ENCODE results near the gene CTIF.
A peak's percentile ranks its signal among the peaks of the same experiment; 100 is the strongest.

CTIF gene

DNA sequence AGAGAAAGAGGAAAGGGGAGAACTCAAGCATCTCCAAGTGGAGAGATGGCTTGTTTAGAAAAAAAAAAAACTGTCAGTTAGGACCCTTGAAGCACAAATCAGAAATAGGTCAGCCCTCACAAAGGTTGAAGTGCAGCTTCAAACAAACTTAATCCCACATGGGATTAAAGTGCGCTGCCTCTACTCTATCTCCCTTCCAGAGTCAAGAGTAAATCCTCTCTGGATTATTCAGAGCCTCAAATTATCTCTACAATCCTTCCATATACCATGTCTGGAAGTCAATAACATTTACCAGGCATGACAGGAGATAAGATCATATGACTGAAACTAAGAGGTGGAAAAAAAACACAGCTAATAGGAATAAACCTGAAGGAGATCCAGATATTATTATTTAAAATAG, 342.1 kb downstream of the CTIF start:
- H3K18ac ChIP-seq (ENCODE audit: low read length), result no peak overlapping the region
- no peak overlapping the region for H4K91ac ChIP-seq (ENCODE audit: low read depth, low read length, poor library complexity)
- no peaks in the 10 kb centered on the region for H3K9me3 ChIP-seq (replicated peaks in 1 of 2; ENCODE audit: control insufficient read depth in 2 of 2, insufficient read depth in 1 of 2, low read depth in 1 of 2, low read length in 2 of 2)
- no peak overlapping the region for H2AFZ ChIP-seq (ENCODE audit: low read length)
- no peak overlapping the region for H3K23ac ChIP-seq (ENCODE audit: low read depth, low read length, poor library complexity)
- H3K27ac ChIP-seq (replicated peaks; ENCODE audit: low read length), result no peak overlapping the region
- no peak overlapping the region for H3K4ac ChIP-seq (ENCODE audit: low read length)
- peaks cover 1 to 12% of the 10 kb centered on the region in 2 donors for H3K4me1 ChIP-seq (ENCODE audit: control insufficient read depth in 2 of 2, insufficient read depth in 1 of 2, low read depth in 1 of 2, low read length in 2 of 2)
- H2BK5ac ChIP-seq (ENCODE audit: low read length), result no peak overlapping the region
- DNase-seq (ENCODE audit: low spot score), result no peak
- H3K14ac ChIP-seq (ENCODE audit: low read length), result no peak overlapping the region
- H3K9ac ChIP-seq (ENCODE audit: low read depth, low read length, poor library complexity), result no peak overlapping the region
- no peak overlapping the region for H2BK12ac ChIP-seq (ENCODE audit: low read length)
- H2BK120ac ChIP-seq (ENCODE audit: low read depth, low read length), result no peak overlapping the region
- no peak overlapping the region for H3K4me2 ChIP-seq (ENCODE audit: insufficient read depth, low read length, poor library complexity, severe bottlenecking)
- H4K8ac ChIP-seq (ENCODE audit: low read depth, low read length), result no peak overlapping the region
- WGBS, 2 donors (ENCODE audit: extremely low coverage in 2 of 2, insufficient read length in 2 of 2, insufficient replicate concordance in 1 of 2), result no CpG with 5 or more reads among the region's 1 CpG
- H3K4me3 ChIP-seq (ENCODE audit: low read length in 2 of 2), result no peak overlapping the region
- H2BK15ac ChIP-seq (ENCODE audit: low read length), result no peak overlapping the region
- no peaks in the 10 kb centered on the region for H3K79me1 ChIP-seq (ENCODE audit: low read depth, low read length)
- no peaks in the 10 kb centered on the region for H3K36me3 ChIP-seq (replicated peaks in 1 of 2; ENCODE audit: control insufficient read depth in 2 of 2, insufficient read depth in 2 of 2, low read length in 2 of 2)
- peaks cover 0 to 10% (median 0%) of the 10 kb centered on the region in 3 experiments for H3K27me3 ChIP-seq (ENCODE audit: control insufficient read depth in 3 of 3, insufficient read depth in 3 of 3, low read depth in 1 of 3, low read length in 3 of 3)
- H2AK5ac ChIP-seq (ENCODE audit: low read depth, low read length), result no peak overlapping the region

DNA sequence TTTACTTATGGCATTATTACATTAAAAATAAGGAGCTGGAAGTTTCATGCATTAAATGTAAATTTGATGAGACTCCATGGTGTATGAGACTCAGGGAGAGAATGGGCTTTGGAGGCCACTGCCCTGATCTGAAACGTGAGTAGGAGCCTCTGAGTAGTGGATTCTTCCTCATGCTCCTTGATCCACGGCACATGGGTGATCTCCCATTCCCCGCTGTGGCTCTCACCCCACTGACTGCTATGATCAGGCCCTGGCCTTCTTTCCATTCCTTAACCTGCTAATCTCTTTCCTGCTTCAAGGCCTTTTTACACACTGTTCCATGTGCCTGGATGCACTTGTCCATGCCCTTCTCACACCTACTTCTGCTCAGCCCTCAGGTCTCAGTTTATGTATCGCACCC, 343.5 kb downstream of the CTIF start:
- no peak overlapping the region for H2BK12ac ChIP-seq (ENCODE audit: low read length)
- no peak overlapping the region for H3K9ac ChIP-seq (ENCODE audit: low read depth, low read length, poor library complexity)
- H2BK15ac ChIP-seq (ENCODE audit: low read length), result no peak overlapping the region
- peaks cover 0 to 14% (median 0%) of the 10 kb centered on the region in 3 experiments for H3K27me3 ChIP-seq (ENCODE audit: control insufficient read depth in 3 of 3, insufficient read depth in 3 of 3, low read depth in 1 of 3, low read length in 3 of 3)
- no peak overlapping the region for H2BK5ac ChIP-seq (ENCODE audit: low read length)
- no peak overlapping the region for H3K27ac ChIP-seq (replicated peaks; ENCODE audit: low read length)
- no CpG with 5 or more reads among the region's 4 CpGs for WGBS, 2 donors (ENCODE audit: extremely low coverage in 2 of 2, insufficient read length in 2 of 2, insufficient replicate concordance in 1 of 2)
- H3K9me3 ChIP-seq (replicated peaks in 1 of 2; ENCODE audit: control insufficient read depth in 2 of 2, insufficient read depth in 1 of 2, low read depth in 1 of 2, low read length in 2 of 2), result no peaks in the 10 kb centered on the region
- no peaks in the 10 kb centered on the region for H3K79me1 ChIP-seq (ENCODE audit: low read depth, low read length)
- no peak overlapping the region for H3K14ac ChIP-seq (ENCODE audit: low read length)
- no peak overlapping the region for H4K91ac ChIP-seq (ENCODE audit: low read depth, low read length, poor library complexity)
- no peak overlapping the region for H2AK5ac ChIP-seq (ENCODE audit: low read depth, low read length)
- H3K18ac ChIP-seq (ENCODE audit: low read length), result no peak overlapping the region
- H3K4me2 ChIP-seq (ENCODE audit: insufficient read depth, low read length, poor library complexity, severe bottlenecking), result no peak overlapping the region
- H3K4me3 ChIP-seq (ENCODE audit: low read length in 2 of 2), result no peak overlapping the region
- H4K8ac ChIP-seq (ENCODE audit: low read depth, low read length), result no peak overlapping the region
- H2BK120ac ChIP-seq (ENCODE audit: low read depth, low read length), result no peak overlapping the region
- no peak overlapping the region for H2AFZ ChIP-seq (ENCODE audit: low read length)
- no peak overlapping the region for H3K4ac ChIP-seq (ENCODE audit: low read length)
- H3K4me1 ChIP-seq (ENCODE audit: control insufficient read depth in 2 of 2, insufficient read depth in 1 of 2, low read depth in 1 of 2, low read length in 2 of 2), result peaks cover 2 to 10% of the 10 kb centered on the region in 2 donors
- H3K36me3 ChIP-seq (replicated peaks in 1 of 2; ENCODE audit: control insufficient read depth in 2 of 2, insufficient read depth in 2 of 2, low read length in 2 of 2), result no peaks in the 10 kb centered on the region
- no peak overlapping the region for H3K23ac ChIP-seq (ENCODE audit: low read depth, low read length, poor library complexity)
- DNase-seq (ENCODE audit: low spot score), result no peak

DNA sequence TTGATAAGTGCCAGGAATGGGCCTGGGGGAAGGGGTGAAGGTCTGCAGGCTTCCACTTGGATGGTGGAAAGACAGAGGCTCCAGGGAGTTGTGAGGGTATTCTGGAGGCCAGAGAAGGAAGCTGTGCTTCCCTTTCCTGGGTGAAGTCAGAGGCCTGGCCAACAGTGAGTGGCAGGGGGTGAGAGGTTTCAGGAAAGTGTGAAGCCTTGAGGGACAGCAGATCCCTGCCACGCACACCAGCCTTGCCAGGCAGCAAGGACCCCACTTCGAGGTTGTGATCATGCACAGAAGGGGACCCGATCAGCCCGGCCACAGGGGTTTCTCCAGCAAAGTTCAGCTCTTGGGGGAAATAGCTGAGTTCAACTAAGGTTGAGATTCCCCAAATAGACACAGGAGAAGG, 345.5 kb downstream of the CTIF start:
- Histone ChIP-seq H3K4me3 (ENCODE audit: low read length in 2 of 2) (no peak overlapping the region), H3K4me1 (ENCODE audit: control insufficient read depth in 2 of 2, insufficient read depth in 1 of 2, low read depth in 1 of 2, low read length in 2 of 2) (peaks cover 14 to 17% of the 10 kb centered on the region in 2 donors), H4K91ac (ENCODE audit: low read depth, low read length, poor library complexity) (no peak overlapping the region), H3K79me1 (ENCODE audit: low read depth, low read length) (no peaks in the 10 kb centered on the region), H3K9ac (ENCODE audit: low read depth, low read length, poor library complexity) (no peak overlapping the region), H3K4ac (ENCODE audit: low read length) (no peak overlapping the region), H3K36me3 (replicated peaks in 1 of 2; ENCODE audit: control insufficient read depth in 2 of 2, insufficient read depth in 2 of 2, low read length in 2 of 2) (no peaks in the 10 kb centered on the region), H3K23ac (ENCODE audit: low read depth, low read length, poor library complexity) (no peak overlapping the region), H2BK15ac (ENCODE audit: low read length) (no peak overlapping the region), H2BK5ac (ENCODE audit: low read length) (no peak overlapping the region), H3K9me3 (replicated peaks in 1 of 2; ENCODE audit: control insufficient read depth in 2 of 2, insufficient read depth in 1 of 2, low read depth in 1 of 2, low read length in 2 of 2) (no peaks in the 10 kb centered on the region), H2AFZ (ENCODE audit: low read length) (no peak overlapping the region), H2AK5ac (ENCODE audit: low read depth, low read length) (no peak overlapping the region), H2BK120ac (ENCODE audit: low read depth, low read length) (no peak overlapping the region), H4K8ac (ENCODE audit: low read depth, low read length) (no peak overlapping the region), H3K4me2 (ENCODE audit: insufficient read depth, low read length, poor library complexity, severe bottlenecking) (no peak overlapping the region), H3K27me3 (ENCODE audit: control insufficient read depth in 3 of 3, insufficient read depth in 3 of 3, low read depth in 1 of 3, low read length in 3 of 3) (peaks cover 0 to 18% (median 0%) of the 10 kb centered on the region in 3 experiments), H2BK12ac (ENCODE audit: low read length) (no peak overlapping the region), H3K27ac (replicated peaks; ENCODE audit: low read length) (no peak overlapping the region), H3K14ac (ENCODE audit: low read length) (no peak overlapping the region), H3K18ac (ENCODE audit: low read length) (no peak overlapping the region)
- WGBS, 2 donors (ENCODE audit: extremely low coverage in 2 of 2, insufficient read length in 2 of 2, insufficient replicate concordance in 1 of 2), result no CpG with 5 or more reads among the region's 4 CpGs
- no peak for DNase-seq (ENCODE audit: low spot score)

DNA sequence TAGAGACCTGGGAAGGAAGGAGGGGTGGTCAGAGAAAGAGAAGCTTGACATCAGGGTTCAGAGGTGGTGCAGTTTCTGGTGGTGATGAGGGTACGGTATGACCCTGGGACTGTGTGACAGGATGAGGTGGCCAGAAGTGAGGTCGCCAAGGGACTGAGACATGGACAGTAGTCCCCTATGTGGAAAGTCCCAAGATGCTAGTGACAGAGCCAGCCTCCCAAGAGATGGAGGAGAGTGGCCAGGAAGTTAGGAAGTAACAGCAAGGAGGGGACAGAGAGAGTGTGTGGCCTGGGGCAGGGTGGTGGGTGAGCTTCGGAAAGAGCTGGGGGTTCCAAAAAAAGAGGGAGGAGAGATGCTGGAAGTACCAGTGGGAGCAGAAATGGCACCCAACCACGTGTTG, 345.9 kb downstream of the CTIF start:
- Histone ChIP-seq H3K23ac (ENCODE audit: low read depth, low read length, poor library complexity) (no peak overlapping the region), H2AK5ac (ENCODE audit: low read depth, low read length) (peak overlapping the region; percentile 5), H3K27me3 (ENCODE audit: control insufficient read depth in 3 of 3, insufficient read depth in 3 of 3, low read depth in 1 of 3, low read length in 3 of 3) (peaks cover 0 to 18% (median 0%) of the 10 kb centered on the region in 3 experiments), H3K36me3 (replicated peaks in 1 of 2; ENCODE audit: control insufficient read depth in 2 of 2, insufficient read depth in 2 of 2, low read length in 2 of 2) (no peaks in the 10 kb centered on the region), H2AFZ (ENCODE audit: low read length) (no peak overlapping the region), H3K9ac (ENCODE audit: low read depth, low read length, poor library complexity) (no peak overlapping the region), H4K8ac (ENCODE audit: low read depth, low read length) (no peak overlapping the region), H3K27ac (replicated peaks; ENCODE audit: low read length) (no peak overlapping the region), H3K18ac (ENCODE audit: low read length) (no peak overlapping the region), H2BK120ac (ENCODE audit: low read depth, low read length) (no peak overlapping the region), H3K4me1 (ENCODE audit: control insufficient read depth in 2 of 2, insufficient read depth in 1 of 2, low read depth in 1 of 2, low read length in 2 of 2) (peaks cover 18 to 20% of the 10 kb centered on the region in 2 donors), H3K9me3 (replicated peaks in 1 of 2; ENCODE audit: control insufficient read depth in 2 of 2, insufficient read depth in 1 of 2, low read depth in 1 of 2, low read length in 2 of 2) (no peaks in the 10 kb centered on the region), H3K4me2 (ENCODE audit: insufficient read depth, low read length, poor library complexity, severe bottlenecking) (no peak overlapping the region), H4K91ac (ENCODE audit: low read depth, low read length, poor library complexity) (no peak overlapping the region), H3K4ac (ENCODE audit: low read length) (no peak overlapping the region), H2BK15ac (ENCODE audit: low read length) (no peak overlapping the region), H3K14ac (ENCODE audit: low read length) (no peak overlapping the region), H2BK12ac (ENCODE audit: low read length) (no peak overlapping the region), H2BK5ac (ENCODE audit: low read length) (no peak overlapping the region), H3K79me1 (ENCODE audit: low read depth, low read length) (no peaks in the 10 kb centered on the region), H3K4me3 (ENCODE audit: low read length in 2 of 2) (no peak overlapping the region)
- WGBS, 2 donors (ENCODE audit: extremely low coverage in 2 of 2, insufficient read length in 2 of 2, insufficient replicate concordance in 1 of 2), result no CpG with 5 or more reads among the region's 4 CpGs
- no peak for DNase-seq (ENCODE audit: low spot score)
